Vagina (tissue), 2 donors: ENCODE measurements around the gene PPP1R12C.

Source experiments
- POLR2A ChIP-seq, 2 donors: fragments of 450-650 bp; IDR thresholded peaks; one replicate each; pipeline ENCODE4 v1.6.1; 2017; ENCODE audit warnings: antibody characterized with exemption in 2 of 2, mild to moderate bottlenecking in 2 of 2, moderate library complexity in 2 of 2
- POLR2AphosphoS5 ChIP-seq, 2 donors: sonication (generic); formaldehyde crosslinking; IDR thresholded peaks; one replicate each; pipeline ENCODE4 v1.9.0; 2017; ENCODE audit warnings: antibody characterized with exemption in 2 of 2, mild to moderate bottlenecking in 2 of 2, low read depth in 1 of 2; ENCODE audit not compliant: insufficient read depth in 1 of 2
- TF ChIP-seq, protein P1 (sequence below), 3 experiments: fragments of 450-650 bp in 2 of 3; fragments of 200-600 bp in 1 of 3; sonication (generic) in 1 of 3; IDR thresholded peaks; one replicate each; pipeline ENCODE4 v1.5.1; 2017 to 2019; ENCODE audit warnings: antibody characterized with exemption in 3 of 3, mild to moderate bottlenecking in 2 of 3, moderate library complexity in 2 of 3

- TF ChIP-seq, protein P1, sequence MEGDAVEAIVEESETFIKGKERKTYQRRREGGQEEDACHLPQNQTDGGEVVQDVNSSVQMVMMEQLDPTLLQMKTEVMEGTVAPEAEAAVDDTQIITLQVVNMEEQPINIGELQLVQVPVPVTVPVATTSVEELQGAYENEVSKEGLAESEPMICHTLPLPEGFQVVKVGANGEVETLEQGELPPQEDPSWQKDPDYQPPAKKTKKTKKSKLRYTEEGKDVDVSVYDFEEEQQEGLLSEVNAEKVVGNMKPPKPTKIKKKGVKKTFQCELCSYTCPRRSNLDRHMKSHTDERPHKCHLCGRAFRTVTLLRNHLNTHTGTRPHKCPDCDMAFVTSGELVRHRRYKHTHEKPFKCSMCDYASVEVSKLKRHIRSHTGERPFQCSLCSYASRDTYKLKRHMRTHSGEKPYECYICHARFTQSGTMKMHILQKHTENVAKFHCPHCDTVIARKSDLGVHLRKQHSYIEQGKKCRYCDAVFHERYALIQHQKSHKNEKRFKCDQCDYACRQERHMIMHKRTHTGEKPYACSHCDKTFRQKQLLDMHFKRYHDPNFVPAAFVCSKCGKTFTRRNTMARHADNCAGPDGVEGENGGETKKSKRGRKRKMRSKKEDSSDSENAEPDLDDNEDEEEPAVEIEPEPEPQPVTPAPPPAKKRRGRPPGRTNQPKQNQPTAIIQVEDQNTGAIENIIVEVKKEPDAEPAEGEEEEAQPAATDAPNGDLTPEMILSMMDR (IDR thresholded peaks at IDR 0.05), result no peak
- no peak for TF ChIP-seq POLR2AphosphoS5 (IDR thresholded peaks at IDR 0.05; ENCODE audit: insufficient read depth in 1 of 2, low read depth in 1 of 2)
- no peak for TF ChIP-seq POLR2A (IDR thresholded peaks at IDR 0.05)
Observed at GRCh38 chr19:55133639-55134444, 16.4 kb upstream of the PPP1R12C start.
